K562 treated with DMSO at 1 percent for 12 hours (cell line): ENCODE data around the gene CNR1. TPM values are rescaled to one million over a fixed set of nuclear protein-coding genes. Genes with fewer than 3 reads are reported as not detected.

Experiments
- total RNA-seq: library from RNA; unstranded; fragments of 300-600 nt; gene quantifications from 2 replicates; pipeline ENCODE4 v1.2.3, GENCODE V29; 2022; ENCODE audit not compliant: insufficient read depth

CNR1 gene
- total RNA-seq, result 0.45 and 4.4 TPM in 2 replicates

DNA sequence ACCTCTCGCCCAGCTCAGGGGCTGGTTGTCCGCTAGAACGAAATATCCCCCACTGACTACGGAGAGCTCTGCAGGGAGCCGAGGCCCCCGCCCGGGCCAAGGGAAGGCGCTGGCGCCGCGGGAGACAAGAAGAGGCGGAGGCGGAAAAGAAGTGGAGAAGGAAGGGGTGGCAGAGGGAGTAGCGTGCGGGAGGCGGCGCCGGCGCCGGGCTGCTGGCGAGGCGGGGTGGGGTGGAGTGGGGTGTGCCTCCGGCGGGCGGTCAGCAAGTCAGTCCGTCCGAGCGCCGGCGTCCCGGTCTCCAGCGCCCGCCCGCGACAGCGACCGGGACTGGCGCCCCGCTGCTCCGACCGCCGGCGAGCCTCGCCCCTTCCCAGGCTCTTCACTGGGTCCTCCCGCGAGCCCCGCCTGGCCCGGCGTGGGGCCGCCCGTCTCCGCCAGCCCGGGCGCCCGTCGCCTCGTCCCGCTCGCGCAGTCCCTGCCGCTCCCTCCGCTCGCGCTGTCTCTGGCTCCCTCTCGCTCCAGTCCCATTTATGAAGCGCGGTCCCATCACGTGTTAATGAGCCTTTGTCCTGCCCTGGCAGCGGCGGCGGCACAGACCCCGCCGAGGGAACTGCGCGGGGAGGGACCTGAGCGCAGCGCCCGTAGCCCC, at the start of gene CNR1:
Gene CNR1 (minus strand): TSS at position 504 of the 649 bp plus-strand sequence. CDS start 21,073 bp downstream, outside the sequence.

Other genes with a start within 250 kb of the CNR1 start
- gene SPACA1, start 118.5 kb downstream of the CNR1 start, total RNA-seq, result not detected in 2 replicates